Fibroblast of villous mesenchyme (primary cell): ENCODE measurements around the gene TTC31. TPM values are rescaled to one million over a fixed set of nuclear protein-coding genes. Genes with fewer than 3 reads are reported as not detected.
A peak's percentile ranks its signal among the peaks of the same experiment; 100 is the strongest.

Experiments used
- DNase-seq: peaks from one replicate; pipeline ENCODE4 v3.0.0-alpha.2; 2010; ENCODE audit warnings: low read depth
- H3K4me3 ChIP-seq: 2 replicates; pipeline ENCODE4 v1.5.1; 2011; ENCODE audit warnings: low read depth, mild to moderate bottlenecking, low read length
- total RNA-seq: library from RNA; depleted of rRNA; stranded (reverse); fragments of >200 nt; gene quantifications from 2 replicates; pipeline ENCODE4 v1.2.3, GENCODE V29; 2012
- TF ChIP-seq, protein P1 (sequence below): IDR thresholded peaks from 2 replicates; pipeline ENCODE4 v1.5.1; 2012; ENCODE audit warnings: low read depth, mild to moderate bottlenecking, low read length; ENCODE audit not compliant: insufficient read depth

The TTC31 gene
- total RNA-seq, 1 donor = 8.6 TPM

DNA sequence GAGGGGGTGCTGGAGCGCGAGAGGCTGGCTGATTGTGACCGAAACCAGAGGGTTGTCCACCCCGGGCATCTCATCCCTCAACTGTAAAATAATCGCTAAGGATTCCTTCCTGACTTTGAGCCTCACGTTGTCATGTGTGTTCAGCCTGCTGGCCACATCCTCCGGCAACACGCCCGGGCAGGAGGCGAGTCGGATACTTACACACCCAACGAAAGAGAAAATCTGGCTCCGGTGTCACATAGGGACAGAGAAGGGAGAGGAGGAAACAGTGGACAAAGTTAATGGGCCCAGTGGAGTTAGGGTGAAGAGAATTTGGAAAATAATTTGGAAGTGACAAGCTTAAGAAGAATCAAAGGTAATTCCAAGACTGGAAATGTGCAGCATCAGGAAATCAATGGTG, 33.8 kb downstream of the TTC31 start:
- TF ChIP-seq, protein P1, sequence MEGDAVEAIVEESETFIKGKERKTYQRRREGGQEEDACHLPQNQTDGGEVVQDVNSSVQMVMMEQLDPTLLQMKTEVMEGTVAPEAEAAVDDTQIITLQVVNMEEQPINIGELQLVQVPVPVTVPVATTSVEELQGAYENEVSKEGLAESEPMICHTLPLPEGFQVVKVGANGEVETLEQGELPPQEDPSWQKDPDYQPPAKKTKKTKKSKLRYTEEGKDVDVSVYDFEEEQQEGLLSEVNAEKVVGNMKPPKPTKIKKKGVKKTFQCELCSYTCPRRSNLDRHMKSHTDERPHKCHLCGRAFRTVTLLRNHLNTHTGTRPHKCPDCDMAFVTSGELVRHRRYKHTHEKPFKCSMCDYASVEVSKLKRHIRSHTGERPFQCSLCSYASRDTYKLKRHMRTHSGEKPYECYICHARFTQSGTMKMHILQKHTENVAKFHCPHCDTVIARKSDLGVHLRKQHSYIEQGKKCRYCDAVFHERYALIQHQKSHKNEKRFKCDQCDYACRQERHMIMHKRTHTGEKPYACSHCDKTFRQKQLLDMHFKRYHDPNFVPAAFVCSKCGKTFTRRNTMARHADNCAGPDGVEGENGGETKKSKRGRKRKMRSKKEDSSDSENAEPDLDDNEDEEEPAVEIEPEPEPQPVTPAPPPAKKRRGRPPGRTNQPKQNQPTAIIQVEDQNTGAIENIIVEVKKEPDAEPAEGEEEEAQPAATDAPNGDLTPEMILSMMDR = no peak
- no peak overlapping the region for H3K4me3 ChIP-seq
- DNase-seq = no peak

DNA sequence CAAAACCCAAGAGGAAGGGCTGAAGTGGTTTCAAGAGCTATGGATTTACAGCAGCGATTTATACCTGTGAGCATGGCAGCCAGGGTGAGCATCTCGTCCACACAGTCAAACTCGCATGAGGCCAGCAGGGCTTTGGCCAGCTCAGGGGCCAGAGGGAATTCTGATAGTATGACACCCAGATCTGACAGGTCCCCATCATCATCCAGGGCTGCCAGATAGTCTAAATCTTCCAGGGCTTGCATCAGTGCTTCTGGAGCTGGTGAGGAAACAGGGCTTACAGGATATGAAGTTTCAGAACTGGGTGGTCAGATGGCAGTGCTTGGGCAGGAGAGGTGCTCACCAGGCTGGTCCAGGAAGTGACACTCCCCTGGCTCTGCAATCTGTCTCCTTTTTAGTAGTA, 39.6 kb downstream of the TTC31 start:
- no peak for DNase-seq
- TF ChIP-seq, protein P1 = no peak
- H3K4me3 ChIP-seq = no peak overlapping the region

DNA sequence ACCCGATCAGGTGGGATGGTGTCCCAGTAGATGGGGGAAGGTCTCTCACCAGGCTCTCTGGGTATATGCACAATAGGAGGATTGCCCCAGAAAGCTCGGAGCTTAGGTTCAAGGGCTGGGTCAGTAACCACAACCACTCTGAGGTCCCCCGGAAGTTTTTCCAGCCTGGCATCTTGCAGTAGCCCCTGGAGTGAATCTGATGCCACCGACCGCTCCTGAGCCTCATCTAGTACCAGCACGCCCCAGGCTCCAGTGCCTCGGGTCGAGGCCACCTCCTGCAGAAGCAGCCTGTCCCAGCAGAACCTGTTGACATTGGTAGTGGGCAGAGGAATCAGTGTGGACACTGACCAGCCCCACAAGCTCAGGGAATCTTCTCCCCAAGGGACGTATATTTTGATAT, 41.1 kb downstream of the TTC31 start:
- DNase-seq = no peak
- no peak overlapping the region for H3K4me3 ChIP-seq
- TF ChIP-seq, protein P1 = no peak

DNA sequence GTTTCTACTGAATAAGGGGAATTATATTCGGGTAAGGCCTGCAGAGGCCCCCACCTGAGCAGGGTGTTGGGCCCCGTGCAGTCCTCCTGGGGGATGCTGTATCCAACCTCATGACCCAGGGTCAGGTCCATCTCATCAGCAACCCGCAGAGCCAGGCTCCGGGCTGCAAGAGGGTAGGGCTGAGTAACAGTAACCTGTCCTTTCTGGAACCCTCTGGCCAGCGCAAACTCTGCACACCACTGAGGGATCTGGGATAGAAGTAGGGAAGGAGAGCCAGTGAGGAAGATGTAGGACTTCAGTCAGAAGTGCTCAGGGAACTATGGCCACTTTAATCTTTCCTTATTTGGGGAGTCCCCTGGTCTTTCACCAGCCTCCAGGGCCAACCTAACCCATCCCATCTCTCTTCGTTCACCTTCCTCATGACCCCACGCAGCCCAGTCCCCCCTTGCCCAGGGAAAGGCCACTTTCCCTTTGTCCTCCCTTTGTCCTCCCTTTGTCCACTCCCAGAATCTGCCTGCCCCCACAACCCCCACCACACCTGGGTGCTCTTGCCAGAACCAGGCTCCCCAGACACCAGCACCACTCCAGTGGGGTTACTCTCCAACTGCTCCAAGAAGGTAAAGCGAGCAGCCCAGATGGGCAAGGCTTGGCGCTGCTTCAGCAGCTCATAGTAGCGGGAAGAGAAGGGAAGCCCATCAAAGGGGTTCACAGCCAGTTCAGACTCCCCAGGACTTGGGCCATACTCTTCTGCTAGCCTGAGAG, 42.3 kb downstream of the TTC31 start:
- TF ChIP-seq, protein P1 = no peak
- no peak overlapping the region for H3K4me3 ChIP-seq
- DNase-seq = no peak

DNA sequence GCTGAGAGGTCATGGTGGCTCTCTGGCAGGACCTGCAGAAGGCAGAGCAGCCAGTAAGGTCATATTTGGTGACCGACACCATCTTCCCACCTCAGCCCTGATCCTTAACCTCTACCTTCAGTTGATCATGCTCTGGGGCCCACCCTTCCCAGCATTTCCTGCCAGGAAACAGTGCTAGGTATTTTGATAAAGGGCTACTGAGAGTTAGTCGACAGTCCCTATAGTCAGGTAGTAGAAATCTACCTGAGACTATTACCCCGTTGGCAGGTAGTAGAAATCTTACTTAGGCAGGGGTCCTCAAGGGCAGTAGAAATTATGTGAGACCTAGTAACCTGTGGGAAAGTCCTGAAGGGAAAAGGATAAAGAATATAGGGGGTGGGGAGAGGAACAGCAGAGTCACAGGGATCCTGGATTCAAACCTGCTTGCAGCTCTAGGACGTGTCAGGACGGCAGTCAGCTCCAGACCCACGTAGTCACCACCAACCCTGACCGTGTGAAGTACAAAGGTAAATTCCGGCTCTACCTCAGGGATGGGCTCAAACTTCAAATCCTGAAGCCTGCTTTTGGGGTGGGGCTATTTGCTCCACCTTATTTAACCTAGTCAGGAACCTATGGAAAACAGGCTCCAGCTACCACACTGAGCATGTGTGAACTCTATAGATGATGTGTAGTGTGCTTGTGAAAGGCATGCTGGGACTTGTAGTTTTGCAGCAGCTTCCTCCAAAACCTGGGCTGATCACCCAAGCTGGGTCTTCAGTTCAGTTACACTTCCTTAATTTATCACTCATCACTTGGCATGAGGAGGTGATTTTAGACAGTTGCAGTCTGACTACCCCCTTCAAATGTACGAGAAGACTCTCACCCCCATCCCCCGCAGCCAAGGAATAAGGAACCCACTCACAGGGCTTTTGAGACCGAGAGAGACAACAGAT, 43.1 kb downstream of the TTC31 start, which contains the start of gene DQX1:
Gene DQX1, minus strand, starts transcription at position 515 of the 932 bp plus-strand sequence. Its CDS starts 502 bp downstream, at position 13.
- no peak within 1 kb of the TSS for H3K4me3 ChIP-seq
- peak; percentile 38 for DNase-seq
- TF ChIP-seq, protein P1 = no peak

DNA sequence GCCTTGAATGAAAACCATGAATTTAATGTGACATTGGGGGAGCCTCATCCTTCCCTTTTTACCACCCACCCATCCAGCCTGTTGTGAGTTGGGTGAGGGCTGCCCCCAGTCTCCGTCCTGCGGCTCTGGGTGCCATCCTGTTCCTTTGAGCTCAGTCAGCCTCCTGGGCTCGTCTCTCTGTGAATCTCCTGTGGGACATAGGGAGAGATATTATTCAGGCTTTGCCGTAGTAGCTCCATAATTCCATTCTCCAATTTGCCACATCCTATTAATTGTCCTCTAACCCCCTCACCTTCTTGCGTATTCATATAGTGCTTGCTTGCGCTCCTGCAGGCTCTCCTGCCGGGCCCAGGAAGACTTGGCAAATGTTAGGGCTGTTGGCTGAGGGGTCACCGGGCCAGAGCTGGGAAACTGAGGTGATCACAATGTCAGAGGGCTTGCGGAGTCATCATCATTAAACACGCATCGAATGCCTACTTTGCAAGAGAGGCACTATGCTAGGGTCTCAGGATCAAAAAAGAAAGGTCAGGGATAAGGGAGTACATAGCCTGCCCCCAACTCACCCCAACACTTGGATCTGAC, 43.9 kb downstream of the TTC31 start:
- H3K4me3 ChIP-seq = no peak overlapping the region
- DNase-seq = no peak
- TF ChIP-seq, protein P1 = no peak
